GM12865 (cell line): ENCODE results near the gene NPHP4.

Experiments used
- DNase-seq: peaks from one replicate; pipeline ENCODE4 v3.0.0; 2010; ENCODE audit warnings: low read depth
- H3K4me3 ChIP-seq: 2 replicates; pipeline ENCODE4 v1.5.1; 2011; ENCODE audit warnings: mild to moderate bottlenecking, low read depth, low read length, control low read depth
- CTCF ChIP-seq: IDR thresholded peaks from 2 replicates; pipeline ENCODE4 v1.5.1; 2011; ENCODE audit warnings: low read length, control low read depth, low read depth, inconsistent platforms; ENCODE audit not compliant: insufficient read depth; ENCODE audit errors: missing control alignments

The NPHP4 gene

GRCh38 chr1:6004412-6005123 is 12.3 kb upstream of the NPHP4 start:
- DNase-seq: no peak
- no peak for TF ChIP-seq CTCF
- no peak overlapping the region for H3K4me3 ChIP-seq

GRCh38 chr1:6003568-6004411 is 11.6 kb upstream of the NPHP4 start:
- no peak for DNase-seq
- H3K4me3 ChIP-seq: no peak overlapping the region
- TF ChIP-seq CTCF: no peak

- TF ChIP-seq CTCF: no peak
- no peak overlapping the region for H3K4me3 ChIP-seq
- no peak for DNase-seq
Measured at GRCh38 chr1:6002714-6003501, 10.7 kb upstream of the NPHP4 start.

- no peak for DNase-seq
- H3K4me3 ChIP-seq: no peak overlapping the region
- TF ChIP-seq CTCF: no peak
Measured at GRCh38 chr1:6001992-6002576, 9.9 kb upstream of the NPHP4 start.

- no peak overlapping the region for H3K4me3 ChIP-seq
- DNase-seq: no peak
- TF ChIP-seq CTCF: no peak
Measured at GRCh38 chr1:6000444-6001288, 8.4 kb upstream of the NPHP4 start.
